Stimulated activated naive B cell treated with anti-CD40 and anti-IgM and Interleukin-4, amounts not matched to agents 10 μg/mL and 1 μg/mL and 100 μg/mL, for 72 hours (primary cell): ENCODE measurements around the gene PLXNA2.

Experiments used
- ATAC-seq, 2 donors: fragments of 150-1000 bp; cut with Tn5 transposase; replicated peaks; 2 replicates each; pipeline ENCODE4 v1.10.0; 2021; ENCODE audit warnings: moderate library complexity in 1 of 2
- DNase-seq: peaks from one replicate; pipeline ENCODE4 v3.0.0; 2021
- H3K27ac Mint-ChIP-seq: one replicate; pipeline ENCODE4 v1.8.0; 2022; ENCODE audit warnings: mild to moderate bottlenecking, mixed read lengths
- H3K27me3 Mint-ChIP-seq, 2 donors: one replicate each; pipeline ENCODE4 v1.8.0; 2022; ENCODE audit warnings: mixed read lengths in 2 of 2
- H3K36me3 Mint-ChIP-seq, 2 donors: one replicate each; pipeline ENCODE4 v1.8.0; 2022; ENCODE audit warnings: mixed read lengths in 2 of 2, mild to moderate bottlenecking in 1 of 2
- H3K4me1 Mint-ChIP-seq, 2 donors: one replicate each; pipeline ENCODE4 v1.8.0; 2022; ENCODE audit warnings: mixed read lengths in 2 of 2, mild to moderate bottlenecking in 1 of 2
- H3K4me3 Mint-ChIP-seq, 2 donors: one replicate each; pipeline ENCODE4 v1.8.0; 2022; ENCODE audit warnings: mild to moderate bottlenecking in 2 of 2, mixed read lengths in 2 of 2, moderate library complexity in 1 of 2
- H3K9me3 Mint-ChIP-seq, 2 donors: one replicate each; pipeline ENCODE4 v1.8.0; 2022; ENCODE audit warnings: mixed read lengths in 2 of 2, mild to moderate bottlenecking in 1 of 2

PLXNA2 gene

GRCh38 chr1:208172423-208173145 lies 71.6 kb downstream of the PLXNA2 start:
- DNase-seq (no peak), ATAC-seq (no peak)
- Mint-ChIP-seq H3K27ac (no peak overlapping the region), H3K4me3 (no peak overlapping the region), H3K4me1 (peaks cover 0 to 2% of the 10 kb centered on the region in 2 donors), H3K9me3 (no peaks in the 10 kb centered on the region), H3K36me3 (no peaks in the 10 kb centered on the region), H3K27me3 (peaks cover 0 to 4% of the 10 kb centered on the region in 2 donors)

GRCh38 chr1:208171616-208172422 lies 72.4 kb downstream of the PLXNA2 start:
- peaks cover 0 to 4% of the 10 kb centered on the region in 2 donors for H3K27me3 Mint-ChIP-seq
- H3K4me1 Mint-ChIP-seq, result peaks cover 0 to 2% of the 10 kb centered on the region in 2 donors
- no peaks in the 10 kb centered on the region for H3K9me3 Mint-ChIP-seq
- ATAC-seq, result no peak
- no peak for DNase-seq
- no peaks in the 10 kb centered on the region for H3K36me3 Mint-ChIP-seq
- no peak overlapping the region for H3K4me3 Mint-ChIP-seq
- H3K27ac Mint-ChIP-seq, result no peak overlapping the region

- H3K9me3 Mint-ChIP-seq, result no peaks in the 10 kb centered on the region
- no peak overlapping the region for H3K4me3 Mint-ChIP-seq
- peaks cover 5 to 16% of the 10 kb centered on the region in 2 donors for H3K27me3 Mint-ChIP-seq
- no peaks in the 10 kb centered on the region for H3K36me3 Mint-ChIP-seq
- peaks cover 0 to 2% of the 10 kb centered on the region in 2 donors for H3K4me1 Mint-ChIP-seq
- DNase-seq (no peak), ATAC-seq (no peak)
- H3K27ac Mint-ChIP-seq, result no peak overlapping the region
Measured at GRCh38 chr1:208170252-208170651, 73.9 kb downstream of the PLXNA2 start.

- ATAC-seq, result no peak
- no peak overlapping the region for H3K27ac Mint-ChIP-seq
- no peaks in the 10 kb centered on the region for H3K9me3 Mint-ChIP-seq
- peaks cover 14 to 23% of the 10 kb centered on the region in 2 donors for H3K27me3 Mint-ChIP-seq
- H3K4me3 Mint-ChIP-seq, result no peak overlapping the region
- peaks cover 0 to 2% of the 10 kb centered on the region in 2 donors for H3K4me1 Mint-ChIP-seq
- DNase-seq, result no peak
- no peaks in the 10 kb centered on the region for H3K36me3 Mint-ChIP-seq
Measured at GRCh38 chr1:208169081-208169879, 74.9 kb downstream of the PLXNA2 start.

- no peak for DNase-seq
- no peak for ATAC-seq
- H3K27ac Mint-ChIP-seq, result no peak overlapping the region
- H3K36me3 Mint-ChIP-seq, result no peaks in the 10 kb centered on the region
- peaks cover 0 to 2% of the 10 kb centered on the region in 2 donors for H3K4me1 Mint-ChIP-seq
- H3K4me3 Mint-ChIP-seq, result no peak overlapping the region
- H3K27me3 Mint-ChIP-seq, result peaks cover 29 to 39% of the 10 kb centered on the region in 2 donors
- no peaks in the 10 kb centered on the region for H3K9me3 Mint-ChIP-seq
Measured at GRCh38 chr1:208167261-208167869, 76.8 kb downstream of the PLXNA2 start.

- peaks cover 29 to 39% of the 10 kb centered on the region in 2 donors for H3K27me3 Mint-ChIP-seq
- H3K36me3 Mint-ChIP-seq, result no peaks in the 10 kb centered on the region
- H3K9me3 Mint-ChIP-seq, result no peaks in the 10 kb centered on the region
- DNase-seq, result no peak
- ATAC-seq, result no peak
- no peak overlapping the region for H3K4me3 Mint-ChIP-seq
- H3K27ac Mint-ChIP-seq, result no peak overlapping the region
- H3K4me1 Mint-ChIP-seq, result peaks cover 0 to 2% of the 10 kb centered on the region in 2 donors
Measured at GRCh38 chr1:208166340-208167138, 77.6 kb downstream of the PLXNA2 start.

- no peak for ATAC-seq
- no peak overlapping the region for H3K4me3 Mint-ChIP-seq
- peaks cover 29 to 39% of the 10 kb centered on the region in 2 donors for H3K27me3 Mint-ChIP-seq
- peaks cover 0 to 2% of the 10 kb centered on the region in 2 donors for H3K4me1 Mint-ChIP-seq
- no peak for DNase-seq
- H3K9me3 Mint-ChIP-seq, result no peaks in the 10 kb centered on the region
- no peak overlapping the region for H3K27ac Mint-ChIP-seq
- H3K36me3 Mint-ChIP-seq, result no peaks in the 10 kb centered on the region
Measured at GRCh38 chr1:208165659-208166058, 78.5 kb downstream of the PLXNA2 start.

GRCh38 chr1:208164609-208165008 lies 79.6 kb downstream of the PLXNA2 start:
- Mint-ChIP-seq H3K4me3 (no peak overlapping the region), H3K36me3 (no peaks in the 10 kb centered on the region), H3K27me3 (peaks cover 29 to 40% of the 10 kb centered on the region in 2 donors), H3K9me3 (no peaks in the 10 kb centered on the region), H3K27ac (no peak overlapping the region), H3K4me1 (peaks cover under 1% of the 10 kb centered on the region in 2 donors)
- ATAC-seq (no peak), DNase-seq (no peak)

- peaks cover 5 to 7% of the 10 kb centered on the region in 2 donors for H3K4me1 Mint-ChIP-seq
- H3K4me3 Mint-ChIP-seq, result no peak overlapping the region
- H3K9me3 Mint-ChIP-seq, result no peaks in the 10 kb centered on the region
- peaks cover 29 to 40% of the 10 kb centered on the region in 2 donors for H3K27me3 Mint-ChIP-seq
- ATAC-seq, result no peak
- no peak overlapping the region for H3K27ac Mint-ChIP-seq
- DNase-seq, result no peak
- H3K36me3 Mint-ChIP-seq, result no peaks in the 10 kb centered on the region
Measured at GRCh38 chr1:208163539-208163938, 80.6 kb downstream of the PLXNA2 start.

- H3K27me3 Mint-ChIP-seq, result peaks cover 29 to 40% of the 10 kb centered on the region in 2 donors
- no peaks in the 10 kb centered on the region for H3K9me3 Mint-ChIP-seq
- peaks cover 5 to 7% of the 10 kb centered on the region in 2 donors for H3K4me1 Mint-ChIP-seq
- no peak overlapping the region for H3K4me3 Mint-ChIP-seq
- DNase-seq (no peak), ATAC-seq (no peak)
- H3K36me3 Mint-ChIP-seq, result no peaks in the 10 kb centered on the region
- no peak overlapping the region for H3K27ac Mint-ChIP-seq
Measured at GRCh38 chr1:208162903-208163302, 81.3 kb downstream of the PLXNA2 start.

GRCh38 chr1:208161656-208162375 lies 82.4 kb downstream of the PLXNA2 start:
- no peak for ATAC-seq
- no peak overlapping the region for H3K27ac Mint-ChIP-seq
- H3K36me3 Mint-ChIP-seq, result no peaks in the 10 kb centered on the region
- peaks cover 5 to 7% of the 10 kb centered on the region in 2 donors for H3K4me1 Mint-ChIP-seq
- no peak for DNase-seq
- H3K4me3 Mint-ChIP-seq, result no peak overlapping the region
- H3K9me3 Mint-ChIP-seq, result no peaks in the 10 kb centered on the region
- H3K27me3 Mint-ChIP-seq, result peaks cover 29 to 40% of the 10 kb centered on the region in 2 donors

- ATAC-seq (no peak), DNase-seq (no peak)
- no peak overlapping the region for H3K4me3 Mint-ChIP-seq
- no peaks in the 10 kb centered on the region for H3K9me3 Mint-ChIP-seq
- peaks cover 5 to 7% of the 10 kb centered on the region in 2 donors for H3K4me1 Mint-ChIP-seq
- peaks cover 29 to 36% of the 10 kb centered on the region in 2 donors for H3K27me3 Mint-ChIP-seq
- H3K27ac Mint-ChIP-seq, result no peak overlapping the region
- H3K36me3 Mint-ChIP-seq, result no peaks in the 10 kb centered on the region
Measured at GRCh38 chr1:208161005-208161404, 83.2 kb downstream of the PLXNA2 start.
